ENCODE data around the gene CFHR5.
"Not testable (repeated sequence)": the region's sequence is repeated elsewhere in the genome, so short reads cannot be mapped to it uniquely, and the experiment has no call there.

CFHR5 gene

DNA sequence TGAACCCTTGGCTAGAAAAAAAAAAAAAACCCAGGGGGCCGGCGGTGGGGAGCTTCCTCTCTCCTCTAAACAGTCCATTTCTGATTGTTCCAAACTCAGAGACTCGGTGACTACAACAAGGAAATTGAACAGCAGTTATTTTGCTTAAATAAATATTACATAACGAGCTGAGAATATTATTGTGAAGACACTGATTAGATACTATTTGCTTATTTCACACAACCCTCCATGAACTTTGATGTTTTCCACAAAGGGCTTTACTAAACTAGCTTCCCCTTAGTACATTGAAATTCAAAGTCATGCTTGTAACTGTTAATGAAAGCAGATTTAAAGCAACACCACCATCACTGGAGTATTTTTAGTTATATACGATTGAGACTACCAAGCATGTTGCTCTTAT is at the start of gene CFHR5:
Gene CFHR5 (plus strand): TSS at position 279 of the 400 bp plus-strand sequence. CDS start 109 bp downstream, at position 388.
- in situ Hi-C loops (cut with HindIII; ENCODE audit: low sequenced_read_pairs): no loop called here
- H3K4me3 ChIP-seq (ENCODE audit: low read depth, low read length): no peak within 1 kb of the TSS
- TF ChIP-seq, protein P1, sequence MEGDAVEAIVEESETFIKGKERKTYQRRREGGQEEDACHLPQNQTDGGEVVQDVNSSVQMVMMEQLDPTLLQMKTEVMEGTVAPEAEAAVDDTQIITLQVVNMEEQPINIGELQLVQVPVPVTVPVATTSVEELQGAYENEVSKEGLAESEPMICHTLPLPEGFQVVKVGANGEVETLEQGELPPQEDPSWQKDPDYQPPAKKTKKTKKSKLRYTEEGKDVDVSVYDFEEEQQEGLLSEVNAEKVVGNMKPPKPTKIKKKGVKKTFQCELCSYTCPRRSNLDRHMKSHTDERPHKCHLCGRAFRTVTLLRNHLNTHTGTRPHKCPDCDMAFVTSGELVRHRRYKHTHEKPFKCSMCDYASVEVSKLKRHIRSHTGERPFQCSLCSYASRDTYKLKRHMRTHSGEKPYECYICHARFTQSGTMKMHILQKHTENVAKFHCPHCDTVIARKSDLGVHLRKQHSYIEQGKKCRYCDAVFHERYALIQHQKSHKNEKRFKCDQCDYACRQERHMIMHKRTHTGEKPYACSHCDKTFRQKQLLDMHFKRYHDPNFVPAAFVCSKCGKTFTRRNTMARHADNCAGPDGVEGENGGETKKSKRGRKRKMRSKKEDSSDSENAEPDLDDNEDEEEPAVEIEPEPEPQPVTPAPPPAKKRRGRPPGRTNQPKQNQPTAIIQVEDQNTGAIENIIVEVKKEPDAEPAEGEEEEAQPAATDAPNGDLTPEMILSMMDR (IDR thresholded peaks at IDR 0.05; ENCODE audit: low read depth, low read length, missing control alignments): no peak
- DNase-seq (ENCODE audit: low read depth): no peak

DNA sequence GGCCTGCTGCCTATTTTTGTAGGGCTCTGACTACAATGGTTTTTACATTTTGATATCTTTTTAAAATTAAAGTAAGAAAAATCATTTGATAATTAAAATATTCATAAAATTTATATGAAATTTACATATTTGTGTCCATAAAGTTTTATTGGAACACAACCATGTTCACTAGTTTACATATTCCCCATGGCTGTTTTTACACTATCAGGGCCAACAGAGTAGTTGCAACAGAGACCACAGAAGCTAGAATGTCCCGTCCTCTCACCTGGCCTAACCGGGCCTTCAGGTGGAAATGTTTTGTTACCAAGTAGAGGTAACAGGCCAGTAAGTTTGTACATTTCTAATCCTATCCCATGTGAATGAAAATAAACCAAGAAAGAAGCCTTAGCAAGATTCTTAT is 44.5 kb upstream of the CFHR5 start:
- DNase-seq (ENCODE audit: low read depth); H3K4me3 ChIP-seq (ENCODE audit: low read depth, low read length); in situ Hi-C loops (cut with HindIII; ENCODE audit: low sequenced_read_pairs): not testable (repeated sequence)

DNA sequence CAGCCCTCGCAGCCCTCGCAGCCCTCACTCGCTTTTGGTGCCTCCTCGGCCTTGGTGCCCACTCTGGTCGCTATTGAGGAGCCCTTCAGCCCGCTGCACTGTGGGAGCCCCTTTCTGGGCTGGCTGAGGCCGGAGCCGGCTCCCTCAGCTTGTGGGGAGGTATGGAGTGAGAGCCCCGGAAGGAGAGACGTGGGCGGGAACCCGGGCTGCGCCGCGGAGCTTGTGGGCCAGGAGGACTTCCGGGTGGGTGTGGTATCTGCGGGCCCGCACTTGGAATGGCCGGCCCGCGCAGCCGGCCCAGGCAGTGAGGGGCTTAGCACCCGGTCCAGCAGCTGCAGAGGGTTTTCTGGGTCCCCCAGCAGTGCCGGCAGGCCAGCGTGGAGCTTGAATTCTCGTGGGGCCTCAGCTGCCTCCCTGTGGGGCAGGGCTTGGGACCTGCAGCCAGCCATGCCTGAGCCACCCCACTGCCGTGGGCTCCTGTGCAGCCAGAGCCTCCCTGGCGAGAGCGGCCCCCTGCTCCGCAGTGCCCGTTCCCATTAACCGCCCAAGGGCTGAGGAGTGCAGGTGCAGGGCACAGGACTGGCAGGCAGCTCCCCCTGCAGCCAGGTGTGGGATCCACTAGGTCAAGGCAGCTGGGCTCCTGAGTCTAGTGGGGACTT is 43.7 kb upstream of the CFHR5 start:
- no peak for DNase-seq (ENCODE audit: low read depth)

DNA sequence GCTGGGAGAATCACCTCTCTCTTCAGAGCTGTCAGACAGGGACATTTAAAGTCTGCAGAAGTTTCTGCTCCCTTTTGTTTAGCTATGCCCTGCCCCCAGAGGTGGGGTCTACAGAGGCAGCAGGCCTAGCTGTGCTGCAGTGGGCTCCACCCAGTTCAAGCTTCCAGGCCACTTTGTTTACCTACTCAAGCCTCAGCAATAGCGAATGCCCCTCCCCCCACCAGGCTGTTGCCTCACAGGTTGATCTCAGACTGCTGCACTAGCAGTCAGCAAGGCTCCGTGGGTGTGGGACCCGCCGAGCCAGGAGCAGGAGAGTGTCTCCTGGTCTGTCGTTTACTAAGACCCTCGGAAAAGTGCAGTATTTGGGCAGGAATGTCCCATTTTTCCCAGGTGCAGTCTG is 35.9 kb upstream of the CFHR5 start:
- DNase-seq (ENCODE audit: low read depth); in situ Hi-C loops (cut with HindIII; ENCODE audit: low sequenced_read_pairs); H3K4me3 ChIP-seq (ENCODE audit: low read depth, low read length): not testable (repeated sequence)

More for the DNA sequence above, 43.7 kb upstream of the CFHR5 start:
- in situ Hi-C loops (cut with HindIII; ENCODE audit: low sequenced_read_pairs): no loop called here
- TF ChIP-seq, protein P1 (IDR thresholded peaks at IDR 0.05; ENCODE audit: low read depth, low read length, missing control alignments): no peak
- no peak overlapping the region for H3K4me3 ChIP-seq (ENCODE audit: low read depth, low read length)

DNA sequence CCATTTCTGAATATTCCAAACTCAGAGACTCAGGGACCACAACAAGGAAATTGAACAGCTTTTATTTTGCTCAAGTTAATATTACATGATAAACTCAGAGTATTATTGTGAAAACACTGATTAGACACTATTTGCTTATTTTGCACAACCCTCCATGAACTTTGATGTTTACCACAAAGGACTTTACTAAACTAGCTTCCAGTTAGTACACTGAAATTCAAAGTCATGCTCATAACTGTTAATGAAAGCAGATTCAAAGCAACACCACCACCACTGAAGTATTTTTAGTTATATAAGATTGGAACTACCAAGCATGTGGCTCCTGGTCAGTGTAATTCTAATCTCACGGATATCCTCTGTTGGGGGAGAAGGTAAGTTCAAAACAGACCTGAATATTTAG is 33.8 kb upstream of the CFHR5 start, which contains the start of gene CFHR2:
Gene CFHR2 (plus strand): TSS at position 171 of the 400 bp plus-strand sequence. CDS start 143 bp downstream, at position 314.
- in situ Hi-C loops (cut with HindIII; ENCODE audit: low sequenced_read_pairs); DNase-seq (ENCODE audit: low read depth): not testable (repeated sequence)

DNA sequence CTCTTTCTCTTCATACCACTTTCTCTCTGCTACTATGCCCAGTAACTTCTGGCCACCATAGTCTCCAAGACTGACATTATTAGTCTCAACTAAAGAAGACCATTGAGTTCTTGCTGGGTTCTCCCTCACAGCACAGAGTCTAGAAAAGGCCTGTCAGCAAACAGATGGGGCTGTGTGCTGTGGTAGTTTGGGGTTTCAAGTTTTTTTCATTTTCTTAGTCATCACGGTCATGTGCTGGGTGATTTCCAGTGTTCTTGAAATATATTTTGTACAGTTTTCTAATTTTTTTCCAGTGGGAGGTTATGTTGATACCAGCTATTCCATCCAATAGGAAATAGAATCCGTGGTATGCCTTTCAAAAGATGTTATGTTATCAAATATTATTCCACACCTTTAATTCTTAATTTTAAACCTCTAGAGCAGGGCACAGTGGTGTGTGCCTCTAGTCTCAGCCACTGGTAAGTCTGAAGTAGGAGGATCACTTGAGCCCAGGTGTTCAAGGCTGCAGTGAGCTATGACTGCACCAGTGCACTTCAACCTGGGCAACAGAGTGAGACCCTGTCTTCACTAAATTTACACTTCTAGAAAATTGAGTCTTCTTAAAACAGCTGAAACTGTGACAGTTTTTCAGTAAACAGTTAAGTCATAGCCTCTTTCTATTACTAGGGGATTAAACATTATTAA is 25.5 kb upstream of the CFHR5 start:
- in situ Hi-C loops (cut with HindIII; ENCODE audit: low sequenced_read_pairs): no loop called here
- H3K4me3 ChIP-seq (ENCODE audit: low read depth, low read length): no peak overlapping the region
- TF ChIP-seq, protein P1 (IDR thresholded peaks at IDR 0.05; ENCODE audit: low read depth, low read length, missing control alignments): no peak
- DNase-seq (ENCODE audit: low read depth): no peak

More for the DNA sequence above, 33.8 kb upstream of the CFHR5 start, which contains the start of gene CFHR2:
- not testable (repeated sequence) for H3K4me3 ChIP-seq (ENCODE audit: low read depth, low read length)

DNA sequence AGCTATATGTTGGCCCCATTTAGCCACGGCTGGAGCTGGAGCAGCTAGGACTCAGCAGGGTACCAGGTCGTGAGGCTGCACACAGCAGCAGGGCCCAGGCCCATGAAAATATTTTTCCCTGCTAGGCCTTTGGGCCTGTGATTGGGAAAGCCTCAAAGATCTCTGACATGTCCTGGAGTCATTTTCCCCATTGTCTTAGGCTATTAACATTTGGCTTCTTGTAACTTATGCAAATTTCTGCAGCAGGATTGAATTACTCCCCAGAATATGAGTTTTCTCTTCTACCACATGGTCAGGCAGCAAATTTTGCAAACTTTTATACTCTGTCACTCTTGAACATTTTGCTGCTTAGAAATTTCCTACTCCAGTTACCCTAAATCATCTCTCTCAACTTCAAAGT is 22.6 kb upstream of the CFHR5 start:
- TF ChIP-seq, protein P1 (IDR thresholded peaks at IDR 0.05; ENCODE audit: low read depth, low read length, missing control alignments): no peak
- H3K4me3 ChIP-seq (ENCODE audit: low read depth, low read length): no peak overlapping the region
- in situ Hi-C loops (cut with HindIII; ENCODE audit: low sequenced_read_pairs): no loop called here
- DNase-seq (ENCODE audit: low read depth): no peak

DNA sequence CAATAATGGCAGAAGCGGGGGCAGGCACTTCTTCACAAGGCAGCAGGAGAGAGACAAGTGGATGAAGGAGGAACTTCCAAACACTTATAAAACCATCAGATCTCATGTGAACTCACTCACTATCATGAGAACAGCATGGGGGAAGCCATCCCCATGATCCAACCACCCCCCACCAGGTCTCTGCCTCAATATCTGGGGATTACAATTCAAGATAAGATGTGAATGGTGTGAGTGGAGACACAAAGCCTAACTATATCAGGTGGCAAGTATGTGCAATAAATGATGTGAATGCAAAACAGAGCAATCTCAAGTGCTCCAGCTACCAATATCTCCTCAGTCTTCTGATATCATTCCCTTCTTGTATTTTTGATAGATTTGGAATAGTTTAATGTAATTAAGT is 21.4 kb upstream of the CFHR5 start:
- TF ChIP-seq, protein P1 (IDR thresholded peaks at IDR 0.05; ENCODE audit: low read depth, low read length, missing control alignments): no peak
- DNase-seq (ENCODE audit: low read depth): no peak

More for the DNA sequence above, 21.4 kb upstream of the CFHR5 start:
- H3K4me3 ChIP-seq (ENCODE audit: low read depth, low read length): no peak overlapping the region
- in situ Hi-C loops (cut with HindIII; ENCODE audit: low sequenced_read_pairs): no loop called here
